Natural killer cell (primary cell): ENCODE results near the gene KHDC3L. TPM values are rescaled to one million over a fixed set of nuclear protein-coding genes. Genes with fewer than 3 reads are reported as not detected.
"Not testable (repeated sequence)": the region's sequence is repeated elsewhere in the genome, so short reads cannot be mapped to it uniquely, and the experiment has no call there.

ENCODE experiments used
- ATAC-seq, 3 donors: fragments of 150-1000 bp in 2 of 3; fragments of 200-7000 bp in 1 of 3; cut with Tn5 transposase; 1 replicate in 1 of 3; 2 replicates in 2 of 3; pipeline ENCODE4 v1.10.0; 2021; ENCODE audit warnings: mild to moderate bottlenecking in 2 of 3, moderate library complexity in 2 of 3
- DNase-seq, 2 donors: peaks; one replicate each; pipeline versions ENCODE4 v3.0.0 to v3.0.0-alpha.2; 2013 to 2021; ENCODE audit warnings: mixed read lengths in 1 of 2
- H3K27ac ChIP-seq: one replicate; pipeline ENCODE4 v1.5.1; 2013; ENCODE audit warnings: mild to moderate bottlenecking, low read length
- H3K27me3 ChIP-seq: one replicate; pipeline ENCODE4 v1.6.1; 2013; ENCODE audit warnings: low read length; ENCODE audit not compliant: control insufficient read depth, insufficient read depth
- H3K36me3 ChIP-seq: one replicate; pipeline ENCODE4 v1.6.1; 2013; ENCODE audit warnings: low read length; ENCODE audit not compliant: control insufficient read depth, insufficient read depth
- H3K4me1 ChIP-seq: one replicate; pipeline ENCODE4 v1.6.1; 2013; ENCODE audit warnings: low read length; ENCODE audit not compliant: control insufficient read depth, insufficient read depth
- H3K4me3 ChIP-seq: one replicate; pipeline ENCODE4 v1.5.1; 2013; ENCODE audit warnings: low read length
- H3K9me3 ChIP-seq: one replicate; pipeline ENCODE4 v1.6.1; 2013; ENCODE audit warnings: low read length; ENCODE audit not compliant: control insufficient read depth, insufficient read depth
- H3K27ac Mint-ChIP-seq, 2 donors: one replicate each; pipeline ENCODE4 v1.8.0; 2022; ENCODE audit warnings: mild to moderate bottlenecking in 2 of 2, mixed read lengths in 2 of 2, moderate library complexity in 1 of 2
- H3K27me3 Mint-ChIP-seq, 2 donors: one replicate each; pipeline ENCODE4 v1.8.0; 2022; ENCODE audit warnings: low read depth in 2 of 2, mixed read lengths in 2 of 2
- H3K36me3 Mint-ChIP-seq: one replicate; pipeline ENCODE4 v1.8.0; 2022; ENCODE audit warnings: mixed read lengths
- H3K4me1 Mint-ChIP-seq, 2 donors: one replicate each; pipeline ENCODE4 v1.8.0; 2022; ENCODE audit warnings: mixed read lengths in 2 of 2
- H3K4me3 Mint-ChIP-seq: one replicate; pipeline ENCODE4 v1.8.0; 2022; ENCODE audit warnings: mild to moderate bottlenecking, moderate library complexity, mixed read lengths
- H3K9me3 Mint-ChIP-seq, 2 donors: one replicate each; pipeline ENCODE4 v1.8.0; 2022; ENCODE audit warnings: mixed read lengths in 2 of 2
- WGBS: methylation state at CpG from one replicate; pipeline ENCODE4 v1.1.7; 2013; ENCODE audit warnings: missing lambda C conversion rate; ENCODE audit not compliant: insufficient coverage; 5-methylcytosine and 5-hydroxymethylcytosine counted together
- intact Hi-C: fragments of 100-400 bp; cut with micrococcal nuclease; formaldehyde crosslinking; loops from one replicate; pipeline ENCODE4 v1.14.2; 2022
- total RNA-seq, 4 donors: library from RNA; stranded (reverse); fragments of 120-200 nt in 1 of 4; gene quantifications; one replicate each; pipeline versions ENCODE4 v1.2.3 to v1.2.4, GENCODE V29; 2013 to 2022
- TF ChIP-seq, protein P1 (sequence below): fragments of 200-600 bp; IDR thresholded peaks from one replicate; pipeline ENCODE4 v1.8.0; 2022; ENCODE audit warnings: antibody characterized with exemption

KHDC3L gene
- total RNA-seq, 3 donors from 2014 or later (not counting 1 experiment from before 2014, with no cell fraction given), result not detected

DNA sequence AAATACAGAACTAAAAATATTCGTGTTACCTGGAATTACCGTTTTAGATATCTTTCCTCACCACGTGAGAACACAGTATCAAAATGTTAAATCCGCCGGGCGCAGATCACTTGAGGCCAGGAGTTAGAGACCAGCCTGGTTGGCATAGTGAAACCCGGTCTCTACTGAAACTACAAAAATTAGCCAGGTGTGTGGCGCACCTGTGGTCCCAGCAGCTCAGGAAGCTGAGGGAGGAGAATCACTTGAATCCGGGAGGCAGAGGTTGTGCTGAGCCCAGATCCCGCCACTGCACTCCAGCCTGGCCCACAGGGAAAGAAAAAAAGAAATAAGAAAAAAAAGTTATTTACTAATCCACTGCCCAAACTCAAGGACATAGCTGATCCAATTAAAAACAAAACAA is 27.4 kb downstream of the KHDC3L start:
- 76% methylated on average over 10 of the region's 10 CpGs for WGBS
- peaks cover 15 to 24% of the 10 kb centered on the region in 2 donors for H3K4me1 Mint-ChIP-seq
- Histone ChIP-seq H3K4me1 (peaks cover 18% of the 10 kb centered on the region), H3K4me3 (no peak overlapping the region), H3K27me3 (no peaks in the 10 kb centered on the region), H3K27ac (no peak overlapping the region), H3K36me3 (no peaks in the 10 kb centered on the region), H3K9me3 (no peaks in the 10 kb centered on the region)
- peak overlapping the region; percentile 80 to 90 for H3K27ac Mint-ChIP-seq
- TF ChIP-seq, protein P1, sequence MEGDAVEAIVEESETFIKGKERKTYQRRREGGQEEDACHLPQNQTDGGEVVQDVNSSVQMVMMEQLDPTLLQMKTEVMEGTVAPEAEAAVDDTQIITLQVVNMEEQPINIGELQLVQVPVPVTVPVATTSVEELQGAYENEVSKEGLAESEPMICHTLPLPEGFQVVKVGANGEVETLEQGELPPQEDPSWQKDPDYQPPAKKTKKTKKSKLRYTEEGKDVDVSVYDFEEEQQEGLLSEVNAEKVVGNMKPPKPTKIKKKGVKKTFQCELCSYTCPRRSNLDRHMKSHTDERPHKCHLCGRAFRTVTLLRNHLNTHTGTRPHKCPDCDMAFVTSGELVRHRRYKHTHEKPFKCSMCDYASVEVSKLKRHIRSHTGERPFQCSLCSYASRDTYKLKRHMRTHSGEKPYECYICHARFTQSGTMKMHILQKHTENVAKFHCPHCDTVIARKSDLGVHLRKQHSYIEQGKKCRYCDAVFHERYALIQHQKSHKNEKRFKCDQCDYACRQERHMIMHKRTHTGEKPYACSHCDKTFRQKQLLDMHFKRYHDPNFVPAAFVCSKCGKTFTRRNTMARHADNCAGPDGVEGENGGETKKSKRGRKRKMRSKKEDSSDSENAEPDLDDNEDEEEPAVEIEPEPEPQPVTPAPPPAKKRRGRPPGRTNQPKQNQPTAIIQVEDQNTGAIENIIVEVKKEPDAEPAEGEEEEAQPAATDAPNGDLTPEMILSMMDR, result no peak
- H3K36me3 Mint-ChIP-seq, result no peaks in the 10 kb centered on the region
- no peaks in the 10 kb centered on the region for H3K9me3 Mint-ChIP-seq
- H3K4me3 Mint-ChIP-seq, result peak overlapping the region; percentile 6
- H3K27me3 Mint-ChIP-seq, result no peaks in the 10 kb centered on the region
- ATAC-seq (no peak), DNase-seq (no peak)
- intact Hi-C loops, result loop anchor here (2.0 to 5.0 kb wide), 2 partner anchors 32 to 63 kb away; partner anchors contain the start of gene CGAS

DNA sequence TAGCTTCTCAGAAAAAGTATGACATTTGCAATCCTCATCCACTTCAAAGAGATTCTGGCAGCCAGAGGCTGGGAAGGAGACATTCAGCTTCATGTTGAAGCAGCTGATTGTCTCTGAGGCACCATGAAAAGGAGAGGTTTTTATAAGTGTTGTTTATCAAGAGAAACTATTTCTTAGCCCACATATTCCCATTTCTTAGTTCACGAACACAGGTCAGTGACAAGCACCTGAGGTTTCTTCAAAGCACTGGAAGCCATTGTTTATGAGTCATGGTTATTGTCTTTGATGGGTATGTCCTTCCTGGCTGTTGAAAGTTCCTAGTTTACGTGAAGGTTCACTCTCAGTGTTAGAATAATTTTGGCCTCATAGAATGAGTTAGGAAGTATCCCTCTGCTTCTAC is 29.2 kb downstream of the KHDC3L start:
- Mint-ChIP-seq H3K36me3 (no peaks in the 10 kb centered on the region), H3K4me1 (peaks cover 17 to 26% of the 10 kb centered on the region in 2 donors), H3K27me3 (no peaks in the 10 kb centered on the region), H3K4me3 (no peak overlapping the region), H3K27ac (peak overlapping the region; percentile 39 to 71), H3K9me3 (no peaks in the 10 kb centered on the region)
- Histone ChIP-seq H3K27ac (no peak overlapping the region), H3K36me3 (no peaks in the 10 kb centered on the region), H3K4me1 (peaks cover 18% of the 10 kb centered on the region), H3K4me3 (no peak overlapping the region), H3K27me3 (no peaks in the 10 kb centered on the region), H3K9me3 (no peaks in the 10 kb centered on the region)
- no peak for ATAC-seq
- intact Hi-C loops, result no loop called here
- peak in 1 of 2 donors; percentile 26 for DNase-seq
- WGBS, result 89% methylated on average over 1 of the region's 2 CpGs
- TF ChIP-seq, protein P1, result no peak

DNA sequence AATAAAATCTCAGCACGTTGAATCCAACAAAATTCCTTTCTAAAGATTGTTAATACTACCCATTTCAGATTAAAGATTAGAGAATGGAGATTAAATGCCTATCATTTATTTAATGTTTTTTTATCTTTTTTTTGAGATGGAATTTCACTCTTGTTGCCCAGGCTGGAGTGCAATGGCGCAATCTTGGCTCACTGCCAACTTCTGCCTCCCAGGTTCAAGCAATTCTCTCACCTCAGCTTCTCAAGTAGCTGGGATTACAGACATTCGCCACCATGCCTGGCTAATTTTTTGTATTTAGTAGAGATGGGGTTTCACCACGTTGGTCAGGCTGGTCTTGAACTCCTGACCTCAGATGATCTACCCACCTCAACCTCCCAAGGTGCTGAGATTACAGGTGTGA is 29.7 kb downstream of the KHDC3L start:
- H3K27ac Mint-ChIP-seq, intact Hi-C loops, H3K36me3 Mint-ChIP-seq, ATAC-seq, H3K9me3 ChIP-seq, H3K9me3 Mint-ChIP-seq, H3K4me3 ChIP-seq, H3K36me3 ChIP-seq, H3K27me3 ChIP-seq, DNase-seq, H3K27ac ChIP-seq, H3K27me3 Mint-ChIP-seq, H3K4me3 Mint-ChIP-seq: not testable (repeated sequence)
- H3K4me1 ChIP-seq, result peaks cover 18% of the 10 kb centered on the region
- 100% methylated on average over 1 of the region's 4 CpGs for WGBS
- H3K4me1 Mint-ChIP-seq, result peaks cover 17 to 26% of the 10 kb centered on the region in 2 donors

DNA sequence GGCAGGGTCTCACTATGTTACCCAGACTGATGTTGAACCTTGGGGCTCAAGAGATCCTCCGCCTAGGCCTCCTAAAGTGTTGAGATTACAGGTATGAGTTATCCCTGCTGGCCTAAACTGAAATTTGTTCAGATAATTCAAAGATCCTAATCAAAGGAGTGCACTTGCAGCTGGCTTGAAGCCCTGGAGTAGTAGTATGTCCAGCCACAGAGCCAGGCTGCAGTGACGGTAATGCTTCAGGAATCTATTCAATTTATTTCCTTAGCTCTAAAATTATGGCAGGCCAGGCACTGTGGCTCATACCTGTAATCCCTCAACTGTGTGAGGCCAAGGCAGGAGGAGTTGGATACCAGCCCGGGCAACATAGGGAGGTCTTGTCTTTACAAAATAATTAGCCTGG is 30.8 kb downstream of the KHDC3L start:
- Mint-ChIP-seq H3K9me3 (no peaks in the 10 kb centered on the region), H3K4me1 (peaks cover 17 to 26% of the 10 kb centered on the region in 2 donors), H3K27me3 (no peaks in the 10 kb centered on the region), H3K36me3 (no peaks in the 10 kb centered on the region), H3K27ac (no peak overlapping the region), H3K4me3 (peak overlapping the region; percentile 21)
- no peak for DNase-seq
- intact Hi-C loops, result no loop called here
- no peak overlapping the region for H3K4me3 ChIP-seq
- no peaks in the 10 kb centered on the region for H3K9me3 ChIP-seq
- TF ChIP-seq, protein P1, result no peak
- H3K4me1 ChIP-seq, result peaks cover 18% of the 10 kb centered on the region
- no peak overlapping the region for H3K27ac ChIP-seq
- no peaks in the 10 kb centered on the region for H3K36me3 ChIP-seq
- no peak for ATAC-seq
- no peaks in the 10 kb centered on the region for H3K27me3 ChIP-seq
- WGBS, result 88% methylated on average over 3 of the region's 3 CpGs
